Astrocyte of the cerebellum (primary cell): ENCODE results near the gene KHSRP.
A peak's percentile ranks its signal among the peaks of the same experiment; 100 is the strongest.

ENCODE experiments used
- DNase-seq: peaks from one replicate; pipeline ENCODE4 v3.0.0-alpha.2; 2011; ENCODE audit warnings: low read depth
- H3K4me3 ChIP-seq: 2 replicates; pipeline ENCODE4 v1.5.1; 2011; ENCODE audit warnings: mild to moderate bottlenecking, low read depth, low read length, moderate library complexity
- CTCF ChIP-seq: IDR thresholded peaks from 2 replicates; pipeline ENCODE4 v1.5.1; 2012; ENCODE audit warnings: low read length, low read depth, moderate library complexity, mild to moderate bottlenecking; ENCODE audit errors: missing control alignments
- in situ Hi-C: cut with HindIII; loops from 2 replicates; pipeline ENCODE4 v1.10.0; 2017; ENCODE audit warnings: low sequenced_read_pairs

Gene KHSRP

GRCh38 chr19:6414793-6415590 lies 9.6 kb downstream of the KHSRP start:
- no peak for TF ChIP-seq CTCF

DNA sequence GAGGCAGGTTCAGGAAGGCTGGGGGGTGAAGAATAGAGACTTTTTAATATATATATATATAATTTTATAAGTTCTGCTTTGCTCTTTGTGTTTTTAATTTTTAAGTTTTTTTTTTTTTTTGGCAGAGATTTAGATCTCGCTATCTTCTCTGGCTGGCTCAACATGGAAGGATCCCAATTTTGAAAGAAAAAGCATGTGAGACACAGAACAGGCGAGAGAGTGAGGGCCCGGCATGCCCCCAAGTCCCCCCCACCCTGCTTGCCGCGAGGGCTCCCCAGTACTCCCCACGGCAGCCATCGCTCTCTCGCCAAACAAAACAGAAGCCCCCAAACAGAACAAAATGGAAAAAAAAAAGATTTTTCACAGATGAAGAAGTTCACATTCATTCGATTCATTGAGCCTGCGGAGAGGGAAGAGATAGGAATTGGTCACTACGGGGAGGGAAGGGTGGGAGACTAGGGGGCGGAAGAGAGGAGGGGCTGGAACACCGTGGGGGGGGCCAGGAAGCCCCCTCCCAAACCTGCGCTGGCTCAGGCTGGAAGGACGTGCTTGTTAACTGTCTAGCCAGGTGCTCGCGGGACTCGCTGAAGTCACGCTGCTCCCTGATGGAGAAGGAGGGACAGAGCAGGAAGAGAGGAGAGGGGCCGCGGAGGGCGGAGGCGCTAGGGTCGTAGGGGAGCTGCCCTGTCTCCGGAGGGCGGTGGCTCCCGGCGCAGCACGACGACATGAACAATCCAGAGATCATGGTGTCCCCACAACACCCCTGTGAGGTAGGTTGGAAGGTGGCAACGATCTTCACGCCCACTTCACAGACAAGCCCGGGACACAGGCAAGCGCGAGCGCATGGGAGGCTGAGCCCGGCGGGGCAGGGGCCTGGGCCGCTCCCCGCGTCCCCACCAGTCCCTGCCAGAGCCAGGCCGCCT lies 10.6 kb downstream of the KHSRP start:
- DNase-seq: no peak
- TF ChIP-seq CTCF: no peak
- no peak overlapping the region for H3K4me3 ChIP-seq
- in situ Hi-C loops: no loop called here

More at GRCh38 chr19:6414793-6415590, 9.6 kb downstream of the KHSRP start:
- in situ Hi-C loops: no loop called here
- H3K4me3 ChIP-seq: no peak overlapping the region
- no peak for DNase-seq

DNA sequence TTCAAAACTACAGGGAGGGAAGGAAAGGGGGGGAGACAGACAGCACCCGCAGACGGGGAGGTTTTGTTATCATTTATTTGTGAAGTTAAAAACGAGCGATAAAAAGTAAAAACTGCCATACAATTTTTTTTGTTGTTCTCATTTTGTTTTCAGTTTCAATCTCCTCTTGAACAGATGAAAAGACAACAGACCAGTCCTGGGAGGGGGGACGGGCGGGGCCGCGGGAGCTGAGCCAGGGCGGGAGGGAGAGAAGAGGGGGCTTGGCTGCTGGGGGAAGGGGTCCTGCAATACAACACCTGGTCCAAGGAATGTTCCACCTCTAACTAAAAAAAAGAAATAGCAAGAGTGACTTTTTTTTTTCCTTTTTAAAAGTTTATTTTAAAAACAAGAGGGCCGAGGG lies 11.3 kb downstream of the KHSRP start:
- in situ Hi-C loops: no loop called here
- H3K4me3 ChIP-seq: no peak overlapping the region
- DNase-seq: no peak

DNA sequence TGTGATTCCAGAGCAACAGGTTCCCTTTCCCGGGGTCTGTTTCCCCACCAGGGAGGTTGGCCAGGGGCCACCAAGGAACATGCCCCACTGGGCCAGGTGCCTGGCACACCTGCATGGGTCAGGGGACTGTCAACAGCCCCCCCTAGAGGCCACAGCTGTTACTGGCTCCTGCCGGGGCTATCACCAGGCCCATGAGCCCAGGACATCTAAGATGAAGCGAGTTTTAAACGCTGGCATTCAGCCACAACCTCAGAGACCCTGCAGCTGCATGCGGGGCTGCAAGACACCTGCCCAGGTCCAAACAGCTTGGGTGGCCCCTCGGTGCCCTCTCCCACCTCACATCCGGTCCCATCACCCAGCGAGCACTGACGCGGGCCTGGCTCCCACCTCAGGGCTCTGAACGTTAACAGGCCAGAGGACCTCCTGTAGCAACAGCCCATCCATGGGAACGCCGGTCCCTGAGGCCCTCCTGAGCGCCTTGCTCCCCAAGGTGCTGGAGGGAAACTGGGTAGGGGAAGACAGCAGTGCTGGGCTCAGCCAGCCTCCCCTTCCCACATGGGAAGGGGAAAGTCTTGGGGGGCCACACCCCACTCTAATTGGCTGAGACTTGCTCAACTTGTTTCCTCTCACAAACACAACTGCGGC lies 12.0 kb downstream of the KHSRP start:
- H3K4me3 ChIP-seq: no peak overlapping the region
- DNase-seq: no peak
- TF ChIP-seq CTCF: peak; percentile 60

More for the DNA sequence above, 11.3 kb downstream of the KHSRP start:
- TF ChIP-seq CTCF: no peak

GRCh38 chr19:6412061-6412446 lies 12.6 kb downstream of the KHSRP start:
- H3K4me3 ChIP-seq: no peak overlapping the region
- TF ChIP-seq CTCF: no peak
- no peak for DNase-seq
- in situ Hi-C loops: no loop called here

More for the DNA sequence above, 12.0 kb downstream of the KHSRP start:
- in situ Hi-C loops: no loop called here

DNA sequence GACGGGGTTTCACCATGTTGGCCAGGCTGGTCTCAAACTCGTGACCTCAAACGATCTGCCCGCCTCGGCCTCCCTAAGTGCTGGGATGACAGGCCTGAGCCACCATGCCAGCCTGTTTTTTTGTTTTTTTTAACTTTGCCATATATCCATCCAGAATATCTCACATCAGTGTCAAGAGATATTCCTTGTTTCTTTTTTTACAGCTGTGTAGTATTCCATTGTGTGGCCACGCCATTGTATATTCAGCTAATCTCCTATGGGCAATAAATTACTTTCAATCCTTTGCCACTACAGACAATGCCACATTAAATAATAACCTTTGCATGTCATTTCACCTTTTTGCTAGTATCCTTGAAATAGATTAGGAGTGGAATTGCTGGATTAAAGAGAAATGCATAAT lies 15.3 kb downstream of the KHSRP start:
- in situ Hi-C loops: no loop called here
- TF ChIP-seq CTCF: no peak
- DNase-seq: no peak

More for the DNA sequence above, 15.3 kb downstream of the KHSRP start:
- no peak overlapping the region for H3K4me3 ChIP-seq
